Thoracic aorta (tissue), 2 donors: ENCODE data around the gene NDUFAF3. TPM values are rescaled to one million over a fixed set of nuclear protein-coding genes. Genes with fewer than 3 reads are reported as not detected.

Experiments
- ATAC-seq: fragments of 150-250 bp; one replicate; pipeline ENCODE4 v1.8.0; 2017; ENCODE audit warnings: low read depth; ENCODE audit not compliant: insufficient number of reproducible peaks, low FRiP score
- DNase-seq: peaks from one replicate; pipeline ENCODE4 v3.0.0-alpha.2; 2020; ENCODE audit warnings: low spot score
- H3K27ac ChIP-seq, 2 donors: fragments of 200-600 bp; sonication (generic); 1 replicate in 1 of 2; 2 replicates in 1 of 2; pipeline ENCODE4 v1.5.1; 2016; ENCODE audit warnings: mild to moderate bottlenecking in 2 of 2, moderate library complexity in 2 of 2
- H3K27me3 ChIP-seq: fragments of 200-600 bp; sonication (generic); replicated peaks from 2 replicates; pipeline ENCODE4 v1.6.0; 2016; ENCODE audit warnings: mild to moderate bottlenecking; ENCODE audit not compliant: insufficient read depth
- H3K36me3 ChIP-seq: fragments of 200-600 bp; sonication (generic); one replicate; pipeline ENCODE4 v1.5.1; 2016
- H3K4me1 ChIP-seq, 2 donors: fragments of 200-600 bp; sonication (generic); 1 replicate in 1 of 2; 2 replicates in 1 of 2; pipeline versions ENCODE4 v1.5.1 to v1.6.0; 2016; ENCODE audit warnings: low read depth in 2 of 2, mild to moderate bottlenecking in 1 of 2; ENCODE audit not compliant: control insufficient read depth in 1 of 2
- H3K4me3 ChIP-seq: fragments of 200-600 bp; sonication (generic); 2 replicates; pipeline ENCODE4 v1.5.1; 2016; ENCODE audit warnings: mild to moderate bottlenecking
- H3K9me3 ChIP-seq: fragments of 200-600 bp; sonication (generic); 2 replicates; pipeline ENCODE4 v1.5.1; 2016
- total RNA-seq, 2 donors: library from RNA; depleted of rRNA; stranded (reverse); fragments of >200 nt; gene quantifications; one replicate each; pipeline versions ENCODE4 v1.1.0 to v1.2.3, GENCODE V29; 2016
- TF ChIP-seq, protein P1 (sequence below): fragments of 200-600 bp; sonication (generic); IDR thresholded peaks from one replicate; pipeline ENCODE4 v1.5.1; 2019; ENCODE audit warnings: antibody characterized with exemption

NDUFAF3 gene
- total RNA-seq, 2 donors from 2014 or later: 65.7 to 164 TPM

DNA sequence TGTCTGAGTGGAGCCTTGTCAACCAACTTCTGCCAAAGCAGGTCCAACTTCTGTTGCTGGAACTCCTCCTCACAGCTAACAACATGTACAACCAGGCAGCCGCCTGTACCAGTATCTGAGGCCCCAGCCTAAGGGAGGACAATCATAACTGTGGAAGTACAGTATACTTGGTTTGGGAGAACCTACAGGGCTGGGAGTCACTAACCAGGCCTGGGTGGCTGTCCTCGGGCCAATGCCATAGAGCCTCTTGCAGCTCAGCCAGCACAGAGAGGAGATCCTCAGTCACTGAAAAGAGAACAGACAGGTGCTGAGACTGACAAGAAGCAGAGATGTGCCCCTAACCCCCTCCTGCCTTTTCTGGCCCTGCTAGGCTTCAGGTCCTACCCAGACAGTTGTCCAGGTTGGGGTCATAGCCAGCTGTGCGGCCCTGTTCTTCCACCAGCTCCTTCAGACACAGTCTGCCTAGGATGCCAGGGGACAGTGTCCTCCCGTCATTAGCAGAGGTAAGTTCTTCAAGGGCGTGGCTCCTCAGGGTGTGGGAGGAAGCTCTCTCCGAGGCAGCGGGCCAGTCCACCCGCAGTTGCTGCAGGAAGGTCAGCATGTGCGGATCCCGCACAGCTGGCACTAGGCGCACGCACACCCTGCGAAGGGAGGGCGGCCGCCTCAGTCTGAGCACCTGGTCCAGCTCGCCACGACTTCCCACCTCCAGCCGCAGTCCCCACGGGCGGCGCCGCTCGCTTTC, 4.5 kb upstream of the NDUFAF3 start:
- Histone ChIP-seq H3K27ac (peak overlapping the region; percentile 73 to 76), H3K4me1 (peaks cover 25 to 31% of the 10 kb centered on the region in 2 donors), H3K36me3 (peaks cover 24% of the 10 kb centered on the region), H3K9me3 (no peaks in the 10 kb centered on the region), H3K27me3 (no peaks in the 10 kb centered on the region), H3K4me3 (peak overlapping the region; percentile 85)
- DNase-seq (no peak), ATAC-seq (no peak)
- TF ChIP-seq, protein P1, sequence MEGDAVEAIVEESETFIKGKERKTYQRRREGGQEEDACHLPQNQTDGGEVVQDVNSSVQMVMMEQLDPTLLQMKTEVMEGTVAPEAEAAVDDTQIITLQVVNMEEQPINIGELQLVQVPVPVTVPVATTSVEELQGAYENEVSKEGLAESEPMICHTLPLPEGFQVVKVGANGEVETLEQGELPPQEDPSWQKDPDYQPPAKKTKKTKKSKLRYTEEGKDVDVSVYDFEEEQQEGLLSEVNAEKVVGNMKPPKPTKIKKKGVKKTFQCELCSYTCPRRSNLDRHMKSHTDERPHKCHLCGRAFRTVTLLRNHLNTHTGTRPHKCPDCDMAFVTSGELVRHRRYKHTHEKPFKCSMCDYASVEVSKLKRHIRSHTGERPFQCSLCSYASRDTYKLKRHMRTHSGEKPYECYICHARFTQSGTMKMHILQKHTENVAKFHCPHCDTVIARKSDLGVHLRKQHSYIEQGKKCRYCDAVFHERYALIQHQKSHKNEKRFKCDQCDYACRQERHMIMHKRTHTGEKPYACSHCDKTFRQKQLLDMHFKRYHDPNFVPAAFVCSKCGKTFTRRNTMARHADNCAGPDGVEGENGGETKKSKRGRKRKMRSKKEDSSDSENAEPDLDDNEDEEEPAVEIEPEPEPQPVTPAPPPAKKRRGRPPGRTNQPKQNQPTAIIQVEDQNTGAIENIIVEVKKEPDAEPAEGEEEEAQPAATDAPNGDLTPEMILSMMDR: no peak

DNA sequence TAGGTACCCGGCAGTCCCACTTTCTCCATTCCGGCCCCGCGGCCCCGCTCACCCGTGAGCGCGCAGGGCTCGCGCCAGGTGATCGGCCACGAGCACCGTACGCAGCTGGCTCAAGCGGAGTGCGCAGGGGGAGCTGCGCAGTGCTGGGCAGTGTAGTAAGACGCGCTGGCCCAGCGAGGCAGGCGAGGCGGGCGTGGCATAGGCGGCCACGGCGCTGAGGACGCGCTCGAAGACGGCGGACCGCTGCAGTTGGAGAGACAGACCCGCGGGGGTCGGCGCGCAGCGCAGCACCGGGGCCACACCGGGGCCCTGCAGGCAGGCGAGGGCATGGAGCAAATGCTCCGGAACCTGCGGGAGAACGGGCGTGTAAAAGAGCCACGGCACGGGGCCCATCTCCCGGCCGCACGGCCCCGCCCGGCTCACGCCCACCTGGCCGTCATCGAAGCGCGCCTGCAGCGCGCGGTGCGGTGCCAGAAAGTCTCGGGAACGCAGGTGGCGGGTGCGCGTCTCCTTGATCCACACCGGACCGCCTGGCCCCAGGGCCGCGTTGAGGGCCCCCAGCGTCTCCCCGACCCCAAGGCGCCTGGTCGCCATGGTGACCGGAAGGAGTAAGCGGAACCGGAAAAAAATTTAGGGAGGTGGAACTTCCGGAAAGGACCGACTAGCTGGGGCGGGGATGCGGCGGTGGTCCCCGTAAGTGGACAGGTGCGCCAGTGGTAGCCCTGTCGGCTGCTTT, 3.8 kb upstream of the NDUFAF3 start, which contains the start of gene DALRD3:
DALRD3 (minus strand) TSS at position 610 of the 736 bp plus-strand sequence; CDS start at position 594, 16 bp downstream.
- H3K27ac ChIP-seq: peak within 1 kb of the TSS; percentile 73 to 76
- no peaks in the 10 kb centered on the region for H3K27me3 ChIP-seq
- H3K4me3 ChIP-seq: peak within 1 kb of the TSS; percentile 85
- peaks cover 20% of the 10 kb centered on the region for H3K36me3 ChIP-seq
- no peaks in the 10 kb centered on the region for H3K9me3 ChIP-seq
- TF ChIP-seq, protein P1: no peak
- ATAC-seq: no peak
- DNase-seq: no peak
- peaks cover 32 to 38% of the 10 kb centered on the region in 2 donors for H3K4me1 ChIP-seq

DNA sequence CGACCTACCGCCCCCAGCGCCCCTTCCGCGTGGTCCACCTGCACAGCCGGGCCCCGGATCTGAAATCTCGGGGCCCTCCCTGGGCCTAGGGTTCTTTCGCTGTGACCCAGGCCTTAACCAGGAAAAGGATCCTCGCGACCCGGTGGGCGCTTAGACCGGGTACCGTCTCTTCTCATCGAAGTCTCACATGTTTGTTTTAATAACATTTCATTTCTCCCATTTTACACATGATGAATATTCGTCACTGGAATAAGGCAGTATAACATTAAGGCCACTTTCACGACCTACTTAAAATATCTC, 3.3 kb upstream of the NDUFAF3 start:
- H3K36me3 ChIP-seq: peaks cover 19% of the 10 kb centered on the region
- H3K27me3 ChIP-seq: no peaks in the 10 kb centered on the region
- TF ChIP-seq, protein P1: no peak
- H3K9me3 ChIP-seq: no peaks in the 10 kb centered on the region
- no peak for DNase-seq
- ATAC-seq: no peak
- peak overlapping the region; percentile 73 to 76 for H3K27ac ChIP-seq
- H3K4me3 ChIP-seq: peak overlapping the region; percentile 85
- peaks cover 34 to 41% of the 10 kb centered on the region in 2 donors for H3K4me1 ChIP-seq

DNA sequence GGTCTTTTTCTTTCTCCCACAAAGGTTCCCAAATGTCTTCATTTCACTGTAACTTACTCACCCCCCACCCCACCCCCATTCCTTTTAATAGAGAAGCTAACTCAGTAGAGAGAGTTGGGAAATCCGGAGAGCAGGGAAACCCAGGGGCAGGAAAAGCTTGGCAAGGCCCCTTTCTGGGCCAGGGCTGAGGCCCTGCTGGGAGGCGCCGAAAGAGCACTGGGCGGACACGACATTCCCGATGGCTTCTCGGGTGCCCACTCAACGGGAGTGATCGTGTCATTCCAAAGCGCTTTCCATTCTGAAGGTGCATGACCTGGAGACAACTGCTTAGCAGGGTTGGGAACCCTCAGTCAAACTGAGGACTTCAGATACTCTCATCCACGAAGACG, 2.0 kb upstream of the NDUFAF3 start:
- peak overlapping the region; percentile 92 for H3K4me3 ChIP-seq
- H3K9me3 ChIP-seq: no peaks in the 10 kb centered on the region
- TF ChIP-seq, protein P1: no peak

More for the DNA sequence above, 2.0 kb upstream of the NDUFAF3 start:
- Histone ChIP-seq H3K27ac (peak overlapping the region in 1 of 2 donors; percentile 99), H3K36me3 (peaks cover 24% of the 10 kb centered on the region), H3K27me3 (no peaks in the 10 kb centered on the region), H3K4me1 (peaks cover 34 to 41% of the 10 kb centered on the region in 2 donors)
- DNase-seq (no peak), ATAC-seq (no peak)
